Measurements from ENCODE around the gene SSH2. TPM values are rescaled to one million over a fixed set of nuclear protein-coding genes. Genes with fewer than 3 reads are reported as not detected.

The SSH2 gene
- total and polyA plus RNA-seq, 2 of the 13 experiments (the other 11 are each of a cell fraction or from before 2014, with no cell fraction given), result 6.0 to 6.4 TPM

DNA sequence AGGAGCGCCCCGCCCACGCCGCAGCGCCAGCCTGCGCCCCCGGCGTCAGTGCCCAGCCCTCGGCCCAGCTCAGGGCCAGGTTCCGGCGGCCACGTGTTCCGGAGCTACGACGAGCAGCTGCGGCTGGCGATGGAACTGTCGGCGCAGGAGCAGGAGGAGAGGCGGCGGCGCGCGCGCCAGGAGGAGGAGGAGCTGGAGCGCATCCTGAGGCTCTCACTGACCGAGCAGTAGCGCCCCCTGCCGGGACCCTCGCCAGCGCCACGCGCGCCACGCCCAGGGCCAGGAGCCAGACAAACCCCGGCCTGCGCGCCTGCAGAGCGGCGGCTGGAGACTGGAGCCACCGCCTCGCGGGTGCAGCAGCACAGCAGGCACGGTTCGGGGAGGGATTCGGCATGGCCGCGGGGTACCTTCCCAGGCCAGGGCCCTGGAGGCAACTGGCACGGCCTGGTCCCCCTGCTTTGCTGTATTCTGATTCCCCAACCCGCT is 316.6 kb downstream of the SSH2 start (continued):
- TF ChIP-seq FLYWCH1 (CRISPR knock-in tag; IDR thresholded peaks at IDR 0.05), result no peak
- TF ChIP-seq, protein P1, sequence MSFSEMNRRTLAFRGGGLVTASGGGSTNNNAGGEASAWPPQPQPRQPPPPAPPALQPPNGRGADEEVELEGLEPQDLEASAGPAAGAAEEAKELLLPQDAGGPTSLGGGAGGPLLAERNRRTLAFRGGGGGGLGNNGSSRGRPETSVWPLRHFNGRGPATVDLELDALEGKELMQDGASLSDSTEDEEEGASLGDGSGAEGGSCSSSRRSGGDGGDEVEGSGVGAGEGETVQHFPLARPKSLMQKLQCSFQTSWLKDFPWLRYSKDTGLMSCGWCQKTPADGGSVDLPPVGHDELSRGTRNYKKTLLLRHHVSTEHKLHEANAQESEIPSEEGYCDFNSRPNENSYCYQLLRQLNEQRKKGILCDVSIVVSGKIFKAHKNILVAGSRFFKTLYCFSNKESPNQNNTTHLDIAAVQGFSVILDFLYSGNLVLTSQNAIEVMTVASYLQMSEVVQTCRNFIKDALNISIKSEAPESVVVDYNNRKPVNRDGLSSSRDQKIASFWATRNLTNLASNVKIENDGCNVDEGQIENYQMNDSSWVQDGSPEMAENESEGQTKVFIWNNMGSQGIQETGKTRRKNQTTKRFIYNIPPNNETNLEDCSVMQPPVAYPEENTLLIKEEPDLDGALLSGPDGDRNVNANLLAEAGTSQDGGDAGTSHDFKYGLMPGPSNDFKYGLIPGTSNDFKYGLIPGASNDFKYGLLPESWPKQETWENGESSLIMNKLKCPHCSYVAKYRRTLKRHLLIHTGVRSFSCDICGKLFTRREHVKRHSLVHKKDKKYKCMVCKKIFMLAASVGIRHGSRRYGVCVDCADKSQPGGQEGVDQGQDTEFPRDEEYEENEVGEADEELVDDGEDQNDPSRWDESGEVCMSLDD (CRISPR knock-in tag; IDR thresholded peaks at IDR 0.05; ENCODE audit: borderline replicate concordance), result no peak
- 0 out of 2 replicates have a peak, but pooled peaks have one; percentile 51 for TF ChIP-seq NFATC3 (CRISPR knock-in tag; IDR thresholded peaks at IDR 0.05)
- TF ChIP-seq, protein P2, sequence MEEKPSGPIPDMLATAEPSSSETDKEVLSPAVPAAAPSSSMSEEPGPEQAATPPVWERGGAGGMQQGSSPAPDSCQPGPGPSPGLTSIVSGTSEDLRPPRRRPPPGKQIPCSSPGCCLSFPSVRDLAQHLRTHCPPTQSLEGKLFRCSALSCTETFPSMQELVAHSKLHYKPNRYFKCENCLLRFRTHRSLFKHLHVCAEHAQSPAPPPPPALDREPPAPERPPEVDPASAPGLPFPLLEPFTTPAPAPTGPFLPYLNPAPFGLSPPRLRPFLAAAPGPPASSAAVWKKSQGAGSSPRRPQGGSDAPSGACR (CRISPR knock-in tag; IDR thresholded peaks at IDR 0.05), result no peak
- TF ChIP-seq, protein P3, sequence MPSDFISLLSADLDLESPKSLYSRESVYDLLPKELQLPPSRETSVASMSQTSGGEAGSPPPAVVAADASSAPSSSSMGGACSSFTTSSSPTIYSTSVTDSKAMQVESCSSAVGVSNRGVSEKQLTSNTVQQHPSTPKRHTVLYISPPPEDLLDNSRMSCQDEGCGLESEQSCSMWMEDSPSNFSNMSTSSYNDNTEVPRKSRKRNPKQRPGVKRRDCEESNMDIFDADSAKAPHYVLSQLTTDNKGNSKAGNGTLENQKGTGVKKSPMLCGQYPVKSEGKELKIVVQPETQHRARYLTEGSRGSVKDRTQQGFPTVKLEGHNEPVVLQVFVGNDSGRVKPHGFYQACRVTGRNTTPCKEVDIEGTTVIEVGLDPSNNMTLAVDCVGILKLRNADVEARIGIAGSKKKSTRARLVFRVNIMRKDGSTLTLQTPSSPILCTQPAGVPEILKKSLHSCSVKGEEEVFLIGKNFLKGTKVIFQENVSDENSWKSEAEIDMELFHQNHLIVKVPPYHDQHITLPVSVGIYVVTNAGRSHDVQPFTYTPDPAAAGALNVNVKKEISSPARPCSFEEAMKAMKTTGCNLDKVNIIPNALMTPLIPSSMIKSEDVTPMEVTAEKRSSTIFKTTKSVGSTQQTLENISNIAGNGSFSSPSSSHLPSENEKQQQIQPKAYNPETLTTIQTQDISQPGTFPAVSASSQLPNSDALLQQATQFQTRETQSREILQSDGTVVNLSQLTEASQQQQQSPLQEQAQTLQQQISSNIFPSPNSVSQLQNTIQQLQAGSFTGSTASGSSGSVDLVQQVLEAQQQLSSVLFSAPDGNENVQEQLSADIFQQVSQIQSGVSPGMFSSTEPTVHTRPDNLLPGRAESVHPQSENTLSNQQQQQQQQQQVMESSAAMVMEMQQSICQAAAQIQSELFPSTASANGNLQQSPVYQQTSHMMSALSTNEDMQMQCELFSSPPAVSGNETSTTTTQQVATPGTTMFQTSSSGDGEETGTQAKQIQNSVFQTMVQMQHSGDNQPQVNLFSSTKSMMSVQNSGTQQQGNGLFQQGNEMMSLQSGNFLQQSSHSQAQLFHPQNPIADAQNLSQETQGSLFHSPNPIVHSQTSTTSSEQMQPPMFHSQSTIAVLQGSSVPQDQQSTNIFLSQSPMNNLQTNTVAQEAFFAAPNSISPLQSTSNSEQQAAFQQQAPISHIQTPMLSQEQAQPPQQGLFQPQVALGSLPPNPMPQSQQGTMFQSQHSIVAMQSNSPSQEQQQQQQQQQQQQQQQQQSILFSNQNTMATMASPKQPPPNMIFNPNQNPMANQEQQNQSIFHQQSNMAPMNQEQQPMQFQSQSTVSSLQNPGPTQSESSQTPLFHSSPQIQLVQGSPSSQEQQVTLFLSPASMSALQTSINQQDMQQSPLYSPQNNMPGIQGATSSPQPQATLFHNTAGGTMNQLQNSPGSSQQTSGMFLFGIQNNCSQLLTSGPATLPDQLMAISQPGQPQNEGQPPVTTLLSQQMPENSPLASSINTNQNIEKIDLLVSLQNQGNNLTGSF (CRISPR knock-in tag; IDR thresholded peaks at IDR 0.05), result peak; percentile 74; the same call in 1 of the 2 replicates
- peak; percentile 73 for TF ChIP-seq HDAC1 (CRISPR knock-in tag; IDR thresholded peaks at IDR 0.05)
- no peak for TF ChIP-seq ZSCAN30 (CRISPR knock-in tag; IDR thresholded peaks at IDR 0.05)
- no peak for TF ChIP-seq ZNF720 (CRISPR knock-in tag; IDR thresholded peaks at IDR 0.05)
- TF ChIP-seq, protein P4, sequence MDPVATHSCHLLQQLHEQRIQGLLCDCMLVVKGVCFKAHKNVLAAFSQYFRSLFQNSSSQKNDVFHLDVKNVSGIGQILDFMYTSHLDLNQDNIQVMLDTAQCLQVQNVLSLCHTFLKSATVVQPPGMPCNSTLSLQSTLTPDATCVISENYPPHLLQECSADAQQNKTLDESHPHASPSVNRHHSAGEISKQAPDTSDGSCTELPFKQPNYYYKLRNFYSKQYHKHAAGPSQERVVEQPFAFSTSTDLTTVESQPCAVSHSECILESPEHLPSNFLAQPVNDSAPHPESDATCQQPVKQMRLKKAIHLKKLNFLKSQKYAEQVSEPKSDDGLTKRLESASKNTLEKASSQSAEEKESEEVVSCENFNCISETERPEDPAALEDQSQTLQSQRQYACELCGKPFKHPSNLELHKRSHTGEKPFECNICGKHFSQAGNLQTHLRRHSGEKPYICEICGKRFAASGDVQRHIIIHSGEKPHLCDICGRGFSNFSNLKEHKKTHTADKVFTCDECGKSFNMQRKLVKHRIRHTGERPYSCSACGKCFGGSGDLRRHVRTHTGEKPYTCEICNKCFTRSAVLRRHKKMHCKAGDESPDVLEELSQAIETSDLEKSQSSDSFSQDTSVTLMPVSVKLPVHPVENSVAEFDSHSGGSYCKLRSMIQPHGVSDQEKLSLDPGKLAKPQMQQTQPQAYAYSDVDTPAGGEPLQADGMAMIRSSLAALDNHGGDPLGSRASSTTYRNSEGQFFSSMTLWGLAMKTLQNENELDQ (CRISPR knock-in tag; IDR thresholded peaks at IDR 0.05; ENCODE audit: borderline replicate concordance), result 0 out of 2 replicates have a peak, but pooled peaks have one; percentile 43
- TF ChIP-seq ZZZ3 (CRISPR knock-in tag; IDR thresholded peaks at IDR 0.05; ENCODE audit: borderline replicate concordance), result no peak
- no peak for TF ChIP-seq ZNF468 (CRISPR knock-in tag; IDR thresholded peaks at IDR 0.05)
- TF ChIP-seq NCOA2 (CRISPR knock-in tag; IDR thresholded peaks at IDR 0.05), result peak; percentile 19; the same call in 1 of the 2 replicates
- no peak for TF ChIP-seq MZF1 (CRISPR knock-in tag; IDR thresholded peaks at IDR 0.05; ENCODE audit: borderline replicate concordance)

Measured in HepG2 (cell line).